GM21390 (cell line): Measurements from ENCODE around the gene MC4R.

Experiments
- ATAC-seq: cut with Tn5 transposase; IDR thresholded peaks from one replicate; pipeline ENCODE4 v1.9.1; 2021; ENCODE audit not compliant: unreplicated experiment

The MC4R gene

GRCh38 chr18:60329131-60329530 lies 43.4 kb downstream of the MC4R start:
- ATAC-seq: no peak

- ATAC-seq: no peak
Measured at GRCh38 chr18:60327880-60328279, 44.7 kb downstream of the MC4R start.

- ATAC-seq: no peak
Measured at GRCh38 chr18:60322591-60322990, 50.0 kb downstream of the MC4R start.
